Aorta (tissue), 5 donors: ENCODE results near the gene CCBE1. TPM values are rescaled to one million over a fixed set of nuclear protein-coding genes. Genes with fewer than 3 reads are reported as not detected.

Source experiments
- ATAC-seq: fragments of 200-7000 bp; cut with Tn5 transposase; one replicate; pipeline ENCODE4 v1.9.1; 2022; ENCODE audit warnings: moderate library complexity; ENCODE audit not compliant: low FRiP score
- DNase-seq, 2 donors: peaks; one replicate each; pipeline ENCODE4 v3.0.0-alpha.2; 2020
- H3K27ac ChIP-seq, 2 donors: one replicate each; pipeline ENCODE4 v1.5.1; 2013; ENCODE audit warnings: low read length in 2 of 2, mild to moderate bottlenecking in 2 of 2, moderate library complexity in 2 of 2, control low read depth in 1 of 2, inconsistent platforms in 1 of 2, low read depth in 1 of 2
- H3K27me3 ChIP-seq, 2 donors: one replicate each; pipeline ENCODE4 v1.6.1; 2013; ENCODE audit warnings: control low read depth in 1 of 2, low read length in 1 of 2, mild to moderate bottlenecking in 1 of 2, moderate library complexity in 1 of 2; ENCODE audit not compliant: insufficient read depth in 2 of 2, control insufficient read depth in 1 of 2
- H3K36me3 ChIP-seq, 2 donors: one replicate each; pipeline ENCODE4 v1.6.1; 2013; ENCODE audit warnings: control low read depth in 1 of 2, low read length in 1 of 2, mild to moderate bottlenecking in 1 of 2; ENCODE audit not compliant: insufficient read depth in 2 of 2, control insufficient read depth in 1 of 2
- H3K4me1 ChIP-seq, 2 donors: one replicate each; pipeline ENCODE4 v1.6.1; 2013; ENCODE audit warnings: low read length in 2 of 2, control low read depth in 1 of 2, mild to moderate bottlenecking in 1 of 2, moderate library complexity in 1 of 2; ENCODE audit not compliant: insufficient read depth in 2 of 2, control insufficient read depth in 1 of 2
- H3K4me3 ChIP-seq, 2 donors: one replicate each; pipeline ENCODE4 v1.5.1; 2013; ENCODE audit warnings: low read length in 2 of 2, control low read depth in 1 of 2, mild to moderate bottlenecking in 1 of 2
- H3K9me3 ChIP-seq: one replicate; pipeline ENCODE4 v1.6.1; 2013; ENCODE audit warnings: mild to moderate bottlenecking, low read length; ENCODE audit not compliant: control insufficient read depth
- WGBS, 2 donors: extraction: QIAGEN DNeasy Blood & Tissue Kit; methylation state at CpG; one replicate each; pipeline ENCODE4 v1.1.7; 2013; 5-methylcytosine and 5-hydroxymethylcytosine counted together
- intact Hi-C, 2 donors: fragments of 100-400 bp; cut with DNase I; formaldehyde crosslinking; loops; one replicate each; pipeline versions ENCODE4 v1.14.2 to v1.15.0; 2022
- polyA plus RNA-seq, 2 donors: library from polyadenylated mRNA; stranded (reverse); fragments of 200-250 nt; gene quantifications; one replicate each; pipeline ENCODE4 v1.2.3, GENCODE V29; 2013
- total RNA-seq, 2 donors: library from RNA; stranded (reverse); fragmentation: NEBNext Ultra II Directional; extraction: Animal tissue kit (Norgen Biotek cat#: 25700); gene quantifications; one replicate each; pipeline ENCODE4 v1.2.1, GENCODE V29; 2021
- donor health status: healthy with polysubstance abuse.
- donor health status: Bipolar disorder and iron deficiency.
- donor health status: DM: no; HTN: no; CAD: no.
- donor health status: DM: no; HTN: no; CAD: no.
- donor health status: DM: yes; HTN: yes; CAD: no.

CCBE1 gene
- total and polyA plus RNA-seq, 4 donors: 0.36 to 0.61 TPM; not detected in 2

GRCh38 chr18:59567431-59567830 lies 129.8 kb downstream of the CCBE1 start:
- Histone ChIP-seq H3K9me3 (no peaks in the 10 kb centered on the region), H3K36me3 (no peaks in the 10 kb centered on the region), H3K4me3 (no peak overlapping the region), H3K27ac (no peak overlapping the region), H3K4me1 (no peaks in the 10 kb centered on the region), H3K27me3 (no peaks in the 10 kb centered on the region)
- intact Hi-C loops: no loop called here
- DNase-seq: no peak
- WGBS, 2 donors: 70 to 80% methylated on average over 6 of the region's 6 CpGs
- ATAC-seq: no peak

- Histone ChIP-seq H3K9me3 (no peaks in the 10 kb centered on the region), H3K27me3 (no peaks in the 10 kb centered on the region), H3K36me3 (no peaks in the 10 kb centered on the region), H3K27ac (no peak overlapping the region), H3K4me3 (no peak overlapping the region), H3K4me1 (no peaks in the 10 kb centered on the region)
- WGBS, 2 donors: 11 to 12% methylated on average over 4 of the region's 4 CpGs
- peak; percentile 67 for ATAC-seq
- DNase-seq: no peak
- intact Hi-C loops: no loop called here
These were observed 130.7 kb downstream of the CCBE1 start for GRCh38 chr18:59566533-59566971.

GRCh38 chr18:59565957-59566356 lies 131.3 kb downstream of the CCBE1 start:
- no peaks in the 10 kb centered on the region for H3K9me3 ChIP-seq
- no peaks in the 10 kb centered on the region for H3K4me1 ChIP-seq
- DNase-seq (no peak), ATAC-seq (no peak)
- H3K4me3 ChIP-seq: no peak overlapping the region
- H3K27me3 ChIP-seq: no peaks in the 10 kb centered on the region
- H3K27ac ChIP-seq: no peak overlapping the region
- intact Hi-C loops: no loop called here
- no peaks in the 10 kb centered on the region for H3K36me3 ChIP-seq
- 68 to 78% methylated on average over 3 of the region's 3 CpGs for WGBS, 2 donors

GRCh38 chr18:59564561-59564960 lies 132.7 kb downstream of the CCBE1 start:
- Histone ChIP-seq H3K27ac (no peak overlapping the region), H3K4me3 (no peak overlapping the region), H3K4me1 (no peaks in the 10 kb centered on the region), H3K27me3 (no peaks in the 10 kb centered on the region), H3K9me3 (no peaks in the 10 kb centered on the region), H3K36me3 (no peaks in the 10 kb centered on the region)
- intact Hi-C loops: no loop called here
- WGBS, 2 donors: 84 to 93% methylated on average over 3 of the region's 3 CpGs
- no peak for DNase-seq
- no peak for ATAC-seq

- intact Hi-C loops: no loop called here
- no peak overlapping the region for H3K4me3 ChIP-seq
- WGBS, 2 donors: 95 to 97% methylated on average over 3 of the region's 3 CpGs
- ATAC-seq (no peak), DNase-seq (no peak)
- no peaks in the 10 kb centered on the region for H3K27me3 ChIP-seq
- H3K27ac ChIP-seq: no peak overlapping the region
- no peaks in the 10 kb centered on the region for H3K4me1 ChIP-seq
- H3K36me3 ChIP-seq: no peaks in the 10 kb centered on the region
- H3K9me3 ChIP-seq: peaks cover 2% of the 10 kb centered on the region
These were observed 133.9 kb downstream of the CCBE1 start for GRCh38 chr18:59563176-59563785.

- 64 to 77% methylated on average over 6 of the region's 6 CpGs for WGBS, 2 donors
These were observed 134.5 kb downstream of the CCBE1 start for GRCh38 chr18:59562751-59563150.

GRCh38 chr18:59561612-59562011 lies 135.6 kb downstream of the CCBE1 start:
- Histone ChIP-seq H3K9me3 (peaks cover 5% of the 10 kb centered on the region), H3K4me1 (no peaks in the 10 kb centered on the region), H3K4me3 (no peak overlapping the region), H3K27ac (no peak overlapping the region), H3K36me3 (no peaks in the 10 kb centered on the region), H3K27me3 (no peaks in the 10 kb centered on the region)
- DNase-seq: no peak
- no peak for ATAC-seq
- intact Hi-C loops: no loop called here
- 85 to 86% methylated on average over 5 of the region's 5 CpGs for WGBS, 2 donors

More at GRCh38 chr18:59562751-59563150, 134.5 kb downstream of the CCBE1 start:
- H3K27ac ChIP-seq: no peak overlapping the region
- DNase-seq (no peak), ATAC-seq (no peak)
- intact Hi-C loops: no loop called here
- no peak overlapping the region for H3K4me3 ChIP-seq
- no peaks in the 10 kb centered on the region for H3K27me3 ChIP-seq
- no peaks in the 10 kb centered on the region for H3K36me3 ChIP-seq
- no peaks in the 10 kb centered on the region for H3K4me1 ChIP-seq
- peaks cover 2% of the 10 kb centered on the region for H3K9me3 ChIP-seq

GRCh38 chr18:59560556-59560955 lies 136.7 kb downstream of the CCBE1 start:
- H3K9me3 ChIP-seq: peaks cover 7% of the 10 kb centered on the region
- WGBS, 2 donors: 91 to 93% methylated on average over 7 of the region's 7 CpGs

GRCh38 chr18:59559528-59559927 lies 137.7 kb downstream of the CCBE1 start:
- WGBS, 2 donors: 75 to 79% methylated on average over 7 of the region's 7 CpGs

More at GRCh38 chr18:59560556-59560955, 136.7 kb downstream of the CCBE1 start:
- H3K27me3 ChIP-seq: peaks cover 0 to 2% of the 10 kb centered on the region in 2 donors
- ATAC-seq (no peak), DNase-seq (no peak)
- H3K27ac ChIP-seq: no peak overlapping the region
- intact Hi-C loops: no loop called here
- no peaks in the 10 kb centered on the region for H3K4me1 ChIP-seq
- H3K4me3 ChIP-seq: no peak overlapping the region
- H3K36me3 ChIP-seq: no peaks in the 10 kb centered on the region

More at GRCh38 chr18:59559528-59559927, 137.7 kb downstream of the CCBE1 start:
- DNase-seq: no peak
- no peak for ATAC-seq
- no peak overlapping the region for H3K4me3 ChIP-seq
- H3K27ac ChIP-seq: no peak overlapping the region
- intact Hi-C loops: no loop called here
- peaks cover 0 to 2% of the 10 kb centered on the region in 2 donors for H3K27me3 ChIP-seq
- H3K36me3 ChIP-seq: no peaks in the 10 kb centered on the region
- peaks cover 7% of the 10 kb centered on the region for H3K9me3 ChIP-seq
- no peaks in the 10 kb centered on the region for H3K4me1 ChIP-seq
